ENCODE measurements around the gene CHAC1. TPM values are rescaled to one million over a fixed set of nuclear protein-coding genes. Genes with fewer than 3 reads are reported as not detected.

Gene CHAC1
- total RNA-seq, 1 experiment from 2014 or later, result 48.7 TPM

GRCh38 chr15:40949756-40950207 is 3.5 kb upstream of the CHAC1 start:
- Histone ChIP-seq H3K9ac (ENCODE audit: extremely low read depth, insufficient read length, low read length) (no peak overlapping the region), H2BK5ac (ENCODE audit: insufficient read length, low read length) (no peak overlapping the region), H3K27ac (ENCODE audit: insufficient read length, low read depth, low read length) (no peak overlapping the region), H4K8ac (replicated peaks; ENCODE audit: insufficient read length, low read depth, low read length) (no peak overlapping the region), H4K5ac (ENCODE audit: insufficient read length, low read depth, low read length) (no peak overlapping the region), H3K4me1 (ENCODE audit: insufficient read depth, low read length) (peaks cover 5% of the 10 kb centered on the region; the same call in 1 of the 2 replicates), H2AFZ (ENCODE audit: low read length) (no peak overlapping the region), H3K9me3 (ENCODE audit: control insufficient read depth, low read depth, low read length) (no peaks in the 10 kb centered on the region), H2BK120ac (ENCODE audit: low read depth, low read length, poor library complexity, severe bottlenecking) (no peak overlapping the region), H3T11ph (ENCODE audit: low read length) (no peak overlapping the region), H3K18ac (ENCODE audit: insufficient read length, low read depth, low read length) (no peak overlapping the region), H4K91ac (ENCODE audit: insufficient read length, low read depth, low read length) (no peak overlapping the region), H2BK15ac (ENCODE audit: low read depth, low read length) (no peak overlapping the region), H2BK20ac (ENCODE audit: low read depth, low read length, poor library complexity, severe bottlenecking) (no peak overlapping the region), H3K4me2 (ENCODE audit: insufficient read depth, insufficient read length, low read length) (no peak overlapping the region), H3K23me2 (ENCODE audit: insufficient read length, low read depth, low read length, poor library complexity, severe bottlenecking) (peaks cover 18% of the 10 kb centered on the region), H4K20me1 (ENCODE audit: control insufficient read depth, insufficient read depth, insufficient read length) (no peaks in the 10 kb centered on the region), H2AK5ac (ENCODE audit: insufficient read length, low read length) (no peak overlapping the region), H3K14ac (ENCODE audit: insufficient read depth, low read length) (no peak overlapping the region), H3K79me2 (ENCODE audit: insufficient read depth, low read length) (no peaks in the 10 kb centered on the region; the same call in 1 of the 2 replicates), H3K79me1 (ENCODE audit: insufficient read depth, low read depth, low read length, poor library complexity, severe bottlenecking) (no peaks in the 10 kb centered on the region), H2BK12ac (ENCODE audit: insufficient read length, low read depth, low read length) (no peak overlapping the region), H3K4ac (ENCODE audit: low read depth, low read length) (no peak overlapping the region), H3K56ac (ENCODE audit: insufficient read length, low read depth, low read length) (no peak overlapping the region), H3K23ac (ENCODE audit: insufficient read length, low read depth, low read length) (no peak overlapping the region), H3K27me3 (ENCODE audit: insufficient read depth, low read length) (no peaks in the 10 kb centered on the region)
- H3K36me3 Mint-ChIP-seq (ENCODE audit: insufficient read depth in 1 of 3, low read depth in 3 of 3), result peaks cover 9 to 11% (median 9%) of the 10 kb centered on the region in 3 experiments
- DNase-seq, result no peak
- no peak overlapping the region for H3K27ac Mint-ChIP-seq
- TF ChIP-seq CTCF (conservative IDR thresholded peaks at IDR 0.05), result no peak
- no CpG with 5 or more reads among the region's 7 CpGs for WGBS (ENCODE audit: extremely low coverage, insufficient read length, low lambda C conversion rate)
- H3K4me1 Mint-ChIP-seq, result peaks cover 37 to 43% of the 10 kb centered on the region in 2 experiments
- H3K27me3 Mint-ChIP-seq (ENCODE audit: low read depth), result peaks cover 21% of the 10 kb centered on the region
- no peak overlapping the region for H3K4me3 Mint-ChIP-seq
- H3K9me3 Mint-ChIP-seq, result no peaks in the 10 kb centered on the region; a peak in 1 of 5 replicates

All from H9 (cell line).